A549 treated with Hydrocortisone at 1 μM for 4 hours (cell line): ENCODE results near the gene ABCA13. TPM values are rescaled to one million over a fixed set of nuclear protein-coding genes. Genes with fewer than 3 reads are reported as not detected.

ENCODE experiments used
- total RNA-seq: library from RNA; stranded (reverse); fragments of 200-300 nt; extraction: Qiagen RNA extraction; gene quantifications from 5 replicates; pipeline ENCODE4 v1.2.3, GENCODE V29; 2022

Gene ABCA13
- total RNA-seq, result 0.06 to 0.14 TPM (median 0.06 TPM) in 5 replicates

GRCh38 chr7:48171202-48171601, at the start of gene ABCA13:
Gene ABCA13 (plus strand): TSS chr7:48171458. CDS start chr7:48171484, 26 bp downstream.

Other genes starting within 250 kb of the ABCA13 start
- 0.08 to 0.30 TPM (median 0.14 TPM) in 5 replicates for gene PKD1L1, start 223.0 kb upstream of the ABCA13 start, total RNA-seq
- 13.3 to 20.5 TPM (median 17.7 TPM) in 5 replicates for gene HUS1, start 191.8 kb upstream of the ABCA13 start, total RNA-seq
- 0.09 to 0.32 TPM in 2 of 5 replicates, not detected in the others for gene SUN3, start 142.4 kb upstream of the ABCA13 start, total RNA-seq
- gene C7orf57, start 135.9 kb upstream of the ABCA13 start, total RNA-seq, result 0.12 to 0.31 TPM (median 0.26 TPM) in 5 replicates
- gene UPP1, start 82.2 kb upstream of the ABCA13 start, total RNA-seq, result 61.2 to 93.6 TPM (median 76.2 TPM) in 5 replicates